HepG2 (cell line): ENCODE measurements around the gene THSD4. TPM values are rescaled to one million over a fixed set of nuclear protein-coding genes. Genes with fewer than 3 reads are reported as not detected.
A peak's percentile ranks its signal among the peaks of the same experiment; 100 is the strongest.

Source experiments
- ATAC-seq: fragments of 200-7000 bp; cut with Tn5 transposase; 3 replicates; pipeline ENCODE4 v1.9.1; 2020; ENCODE audit warnings: mild to moderate bottlenecking, moderate library complexity
- BruUV-seq: library from RNA; stranded (reverse); fragments of 400-500 nt; replicated peaks from 2 replicates; lab custom pipeline; 2021; lab: Mats Ljungman, UMichigan
- CTCF ChIA-PET: fragments of 300-600 bp; formaldehyde crosslinking; extraction: SDS; loops from one replicate; lab custom pipeline; 2021; ENCODE audit warnings: low total read pairs, inconsistent platforms, low intra/inter-chr PET ratio; lab: Yijun Ruan, JAX
- POLR2A ChIA-PET: fragments of 350-600 bp; sonication (Branson Sonifier 250); formaldehyde crosslinking; loops from one replicate; lab custom pipeline; 2020; ENCODE audit warnings: antibody characterized with exemption, inconsistent platforms; lab: Yijun Ruan, JAX
- DNase-seq: peaks from one replicate; pipeline ENCODE4 v3.0.0-alpha.2; 2015; ENCODE audit warnings: low spot score
- FAIRE-seq: peaks from 3 replicates; lab custom pipeline; 2011; peaks lifted over from hg19 to GRCh38; lab: Jason Lieb, UNC
- H2AFZ ChIP-seq: one replicate; pipeline ENCODE4 v1.6.1; 2011; ENCODE audit warnings: low read length, inconsistent platforms
- H3K27ac ChIP-seq: fragments of 300-600 bp; 3 replicates; pipeline ENCODE4 v1.8.0; 2011; ENCODE audit warnings: mixed run types, mild to moderate bottlenecking, mixed read lengths, low read length, inconsistent platforms; ENCODE audit not compliant: insufficient read depth; ENCODE audit errors: extremely low read length
- H3K27me3 ChIP-seq, 2 experiments: fragments of 200-600 bp in 1 of 2; 2 replicates in 1 of 2; 3 replicates in 1 of 2; pipeline versions ENCODE4 v1.6.0 to v1.8.0; 2011; ENCODE audit warnings: low read length in 2 of 2, mild to moderate bottlenecking in 2 of 2, moderate library complexity in 2 of 2, inconsistent platforms in 1 of 2; ENCODE audit not compliant: insufficient read depth in 2 of 2, control insufficient read depth in 1 of 2
- H3K36me3 ChIP-seq, 2 experiments: fragments of 200-600 bp in 1 of 2; replicated peaks in 1 of 2; 2 replicates in 1 of 2; 3 replicates in 1 of 2; pipeline versions ENCODE4 v1.5.1 to v1.8.0; 2011; ENCODE audit warnings: low read length in 2 of 2, inconsistent platforms in 1 of 2; ENCODE audit not compliant: insufficient read depth in 2 of 2, control insufficient read depth in 1 of 2
- H3K4me1 ChIP-seq: 2 replicates; pipeline ENCODE4 v1.5.1; 2012; ENCODE audit warnings: low read length, inconsistent platforms; ENCODE audit not compliant: insufficient read depth
- H3K4me2 ChIP-seq: 2 replicates; pipeline ENCODE4 v1.6.0; 2011; ENCODE audit warnings: low read depth, low read length, inconsistent platforms
- H3K4me3 ChIP-seq, 3 experiments: fragments of 200-600 bp in 1 of 3; sonication (generic), shearing (Covaris generic) in 1 of 3; replicated peaks in 1 of 3; 2 replicates each; pipeline ENCODE4 v1.5.1; 2011 to 2016; ENCODE audit warnings: low read length in 3 of 3, inconsistent platforms in 2 of 3, low read depth in 2 of 3, mild to moderate bottlenecking in 2 of 3, control low read depth in 1 of 3, mixed read lengths in 1 of 3; ENCODE audit not compliant: insufficient read depth in 1 of 3
- H3K79me2 ChIP-seq: one replicate; pipeline ENCODE4 v1.6.1; 2011; ENCODE audit warnings: low read length, inconsistent platforms; ENCODE audit not compliant: insufficient read depth
- H3K9ac ChIP-seq: 2 replicates; pipeline ENCODE4 v1.6.0; 2011; ENCODE audit warnings: mild to moderate bottlenecking, low read depth, low read length, inconsistent platforms; ENCODE audit not compliant: insufficient read depth
- H3K9me3 ChIP-seq: 2 replicates; pipeline ENCODE4 v1.5.1; 2012; ENCODE audit warnings: mild to moderate bottlenecking, low read length
- H4K20me1 ChIP-seq: 2 replicates; pipeline ENCODE4 v1.6.0; 2011; ENCODE audit warnings: inconsistent platforms, mild to moderate bottlenecking, low read length, moderate library complexity; ENCODE audit not compliant: insufficient read depth
- RBM39 ChIP-seq: fragments of 200-400 bp; formaldehyde crosslinking; IDR thresholded peaks from one replicate; pipeline ENCODE4 v1.6.1; 2018; ENCODE audit warnings: antibody characterized with exemption, mild to moderate bottlenecking, low read depth, low read length; ENCODE audit not compliant: poor library complexity, severe bottlenecking
- THAP11 ChIP-seq: IDR thresholded peaks from 2 replicates; pipeline ENCODE4 v1.6.1; 2016; ENCODE audit warnings: missing biosample characterization, missing genetic modification reagents
- XRCC5 ChIP-seq: fragments of 200-400 bp; formaldehyde crosslinking; optimal IDR thresholded peaks from 2 replicates; pipeline ENCODE3; 2017; ENCODE audit warnings: mild to moderate bottlenecking, low read length
- WGBS: methylation state at CpG from one replicate; pipeline ENCODE4 v1.1.6; 2017; ENCODE audit warnings: low lambda C conversion rate; 5-methylcytosine and 5-hydroxymethylcytosine counted together
- in situ Hi-C: cut with HindIII; loops from 2 replicates; pipeline ENCODE4 v1.10.0; 2017; ENCODE audit warnings: low pct_unique_long_range_greater_than_20kb; ENCODE audit not compliant: extremely low pct_ligation_motif_present
- intact Hi-C: fragments of 100-400 bp; cut with micrococcal nuclease; formaldehyde crosslinking; loops from one replicate; pipeline ENCODE4 v1.10.0; 2022; ENCODE audit not compliant: unreplicated experiment
- polyA plus RNA-seq, 8 experiments: library from polyadenylated mRNA; depleted of rRNA in 3 of 8; stranded (reverse) in 7 of 8; unstranded in 1 of 8; fragments of >200 nt; fragmentation: Illumina TruSeq in 4 of 8; extraction: Trizol in 4 of 8; gene quantifications; 2 replicates each; pipeline versions ENCODE4 v1.2.1 to v1.2.3, GENCODE V29; 2011 to 2016; ENCODE audit warnings: low read depth in 4 of 8, missing spikeins in 1 of 8, mixed read lengths in 1 of 8; ENCODE audit not compliant: insufficient read depth in 1 of 8
- total RNA-seq, 5 experiments: library from RNA; depleted of rRNA; stranded (reverse); fragments of >200 nt; fragmentation: Illumina TruSeq; extraction: Trizol; gene quantifications; 2 replicates each; pipeline ENCODE4 v1.2.3, GENCODE V29; 2016; ENCODE audit warnings: low read depth in 1 of 5
- TF ChIP-seq, protein P1 (sequence below): sonication (generic); formaldehyde crosslinking; IDR thresholded peaks from 2 replicates; pipeline ENCODE4 v1.5.0; 2020; ENCODE audit warnings: mild to moderate bottlenecking, missing genetic modification reagents, moderate library complexity
- TF ChIP-seq, protein P2 (sequence below): sonication (generic); formaldehyde crosslinking; IDR thresholded peaks from 2 replicates; pipeline ENCODE4; 2020; ENCODE audit warnings: missing genetic modification reagents, mild to moderate bottlenecking, borderline replicate concordance
- TF ChIP-seq, protein P3 (sequence below): IDR thresholded peaks from 2 replicates; pipeline ENCODE4 v1.6.1; 2016; ENCODE audit warnings: missing biosample characterization, missing genetic modification reagents, low read depth

The THSD4 gene
- total and polyA plus RNA-seq, 2 of the 13 experiments (the other 11 are each of a cell fraction or from before 2014, with no cell fraction given) = 0.07 to 0.21 TPM

DNA sequence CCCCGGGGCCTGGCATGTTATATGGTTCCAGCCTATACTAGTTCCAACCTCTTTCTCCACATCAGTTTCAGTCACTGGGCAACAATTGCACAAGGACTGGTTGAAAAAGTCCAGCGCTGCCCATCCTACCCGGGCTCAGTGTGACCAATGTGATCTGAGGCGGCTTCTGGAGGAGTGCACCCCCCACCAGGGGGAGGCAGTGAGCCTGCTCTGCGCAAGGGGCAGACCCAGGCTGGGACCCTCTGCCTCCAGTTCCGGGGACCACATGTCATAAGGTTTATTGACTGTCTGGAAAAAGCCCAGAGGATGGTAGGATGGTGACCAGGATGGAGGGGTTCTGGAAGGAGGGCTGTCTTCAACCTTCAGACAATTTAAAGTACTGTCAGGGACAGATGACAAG lies 669.4 kb downstream of the THSD4 start:
- no peak for TF ChIP-seq THAP11 (CRISPR knock-in tag)
- peak; percentile 21 for TF ChIP-seq XRCC5
- TF ChIP-seq, protein P1, sequence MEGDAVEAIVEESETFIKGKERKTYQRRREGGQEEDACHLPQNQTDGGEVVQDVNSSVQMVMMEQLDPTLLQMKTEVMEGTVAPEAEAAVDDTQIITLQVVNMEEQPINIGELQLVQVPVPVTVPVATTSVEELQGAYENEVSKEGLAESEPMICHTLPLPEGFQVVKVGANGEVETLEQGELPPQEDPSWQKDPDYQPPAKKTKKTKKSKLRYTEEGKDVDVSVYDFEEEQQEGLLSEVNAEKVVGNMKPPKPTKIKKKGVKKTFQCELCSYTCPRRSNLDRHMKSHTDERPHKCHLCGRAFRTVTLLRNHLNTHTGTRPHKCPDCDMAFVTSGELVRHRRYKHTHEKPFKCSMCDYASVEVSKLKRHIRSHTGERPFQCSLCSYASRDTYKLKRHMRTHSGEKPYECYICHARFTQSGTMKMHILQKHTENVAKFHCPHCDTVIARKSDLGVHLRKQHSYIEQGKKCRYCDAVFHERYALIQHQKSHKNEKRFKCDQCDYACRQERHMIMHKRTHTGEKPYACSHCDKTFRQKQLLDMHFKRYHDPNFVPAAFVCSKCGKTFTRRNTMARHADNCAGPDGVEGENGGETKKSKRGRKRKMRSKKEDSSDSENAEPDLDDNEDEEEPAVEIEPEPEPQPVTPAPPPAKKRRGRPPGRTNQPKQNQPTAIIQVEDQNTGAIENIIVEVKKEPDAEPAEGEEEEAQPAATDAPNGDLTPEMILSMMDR = peak; percentile 69
- no peaks in the 10 kb centered on the region for H3K9me3 ChIP-seq
- no peaks in the 10 kb centered on the region for H3K79me2 ChIP-seq
- no peak overlapping the region for H3K27ac ChIP-seq
- no peak overlapping the region for H3K4me2 ChIP-seq
- H3K36me3 ChIP-seq = no peaks in the 10 kb centered on the region
- H3K4me1 ChIP-seq = peaks cover 10% of the 10 kb centered on the region; the same call in 1 of the 2 replicates
- POLR2A ChIA-PET = no interaction called here
- no peak overlapping the region for H2AFZ ChIP-seq
- in situ Hi-C loops (no loop called here), intact Hi-C loops (no loop called here)
- no peak overlapping the region for H3K4me3 ChIP-seq
- no peaks in the 10 kb centered on the region for H4K20me1 ChIP-seq
- no peak overlapping the region for H3K9ac ChIP-seq
- CTCF ChIA-PET = interaction anchor here (1.8 kb wide), 1 partner anchor 371 kb away, joined by 4 read pairs; no protein-coding TSS in a partner anchor
- WGBS = 18% methylated on average over 5 of the region's 6 CpGs
- FAIRE-seq (no peak), DNase-seq (no peak), ATAC-seq (peak; percentile 80)
- peaks cover 3 to 22% of the 10 kb centered on the region in 2 experiments; a peak in 3 of 5 replicates for H3K27me3 ChIP-seq
- no TSS peak for BruUV-seq

DNA sequence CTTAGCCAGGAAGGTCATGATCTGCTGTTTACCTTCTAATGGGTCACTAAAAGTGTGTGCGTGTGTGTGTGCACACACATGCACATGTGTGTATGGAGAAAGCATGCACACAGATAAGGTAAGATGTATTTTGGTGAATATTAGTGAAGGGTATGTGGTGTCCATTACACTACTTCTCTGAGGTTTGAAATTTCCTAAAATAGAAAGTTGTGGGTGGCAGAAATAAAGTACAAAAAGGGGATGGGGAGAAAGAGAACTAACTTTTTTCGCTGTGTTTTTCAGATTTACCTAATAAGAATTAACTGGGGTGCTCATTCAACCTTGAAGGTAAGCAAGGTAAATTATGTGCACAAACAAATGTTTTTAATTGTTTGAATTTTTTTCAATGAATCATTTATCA lies 670.7 kb downstream of the THSD4 start:
- Histone ChIP-seq H3K27ac (no peak overlapping the region), H3K9me3 (no peaks in the 10 kb centered on the region), H2AFZ (no peak overlapping the region), H3K36me3 (no peaks in the 10 kb centered on the region), H3K79me2 (no peaks in the 10 kb centered on the region), H4K20me1 (no peaks in the 10 kb centered on the region), H3K27me3 (peaks cover 3 to 29% of the 10 kb centered on the region in 2 experiments; a peak in 4 of 5 replicates), H3K4me2 (no peak overlapping the region), H3K9ac (no peak overlapping the region), H3K4me1 (peaks cover 11% of the 10 kb centered on the region; the same call in 1 of the 2 replicates), H3K4me3 (no peak overlapping the region)
- no peak for FAIRE-seq
- in situ Hi-C loops = no loop called here
- ChIA-PET CTCF (no interaction called here), POLR2A (no interaction called here)
- no TSS peak for BruUV-seq
- ATAC-seq = no peak
- WGBS = 20% methylated on average over 2 of the region's 2 CpGs
- DNase-seq = no peak
- intact Hi-C loops = no loop called here
- TF ChIP-seq, protein P2, sequence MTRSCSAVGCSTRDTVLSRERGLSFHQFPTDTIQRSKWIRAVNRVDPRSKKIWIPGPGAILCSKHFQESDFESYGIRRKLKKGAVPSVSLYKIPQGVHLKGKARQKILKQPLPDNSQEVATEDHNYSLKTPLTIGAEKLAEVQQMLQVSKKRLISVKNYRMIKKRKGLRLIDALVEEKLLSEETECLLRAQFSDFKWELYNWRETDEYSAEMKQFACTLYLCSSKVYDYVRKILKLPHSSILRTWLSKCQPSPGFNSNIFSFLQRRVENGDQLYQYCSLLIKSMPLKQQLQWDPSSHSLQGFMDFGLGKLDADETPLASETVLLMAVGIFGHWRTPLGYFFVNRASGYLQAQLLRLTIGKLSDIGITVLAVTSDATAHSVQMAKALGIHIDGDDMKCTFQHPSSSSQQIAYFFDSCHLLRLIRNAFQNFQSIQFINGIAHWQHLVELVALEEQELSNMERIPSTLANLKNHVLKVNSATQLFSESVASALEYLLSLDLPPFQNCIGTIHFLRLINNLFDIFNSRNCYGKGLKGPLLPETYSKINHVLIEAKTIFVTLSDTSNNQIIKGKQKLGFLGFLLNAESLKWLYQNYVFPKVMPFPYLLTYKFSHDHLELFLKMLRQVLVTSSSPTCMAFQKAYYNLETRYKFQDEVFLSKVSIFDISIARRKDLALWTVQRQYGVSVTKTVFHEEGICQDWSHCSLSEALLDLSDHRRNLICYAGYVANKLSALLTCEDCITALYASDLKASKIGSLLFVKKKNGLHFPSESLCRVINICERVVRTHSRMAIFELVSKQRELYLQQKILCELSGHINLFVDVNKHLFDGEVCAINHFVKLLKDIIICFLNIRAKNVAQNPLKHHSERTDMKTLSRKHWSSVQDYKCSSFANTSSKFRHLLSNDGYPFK (CRISPR knock-in tag) = no peak
- TF ChIP-seq, protein P3, sequence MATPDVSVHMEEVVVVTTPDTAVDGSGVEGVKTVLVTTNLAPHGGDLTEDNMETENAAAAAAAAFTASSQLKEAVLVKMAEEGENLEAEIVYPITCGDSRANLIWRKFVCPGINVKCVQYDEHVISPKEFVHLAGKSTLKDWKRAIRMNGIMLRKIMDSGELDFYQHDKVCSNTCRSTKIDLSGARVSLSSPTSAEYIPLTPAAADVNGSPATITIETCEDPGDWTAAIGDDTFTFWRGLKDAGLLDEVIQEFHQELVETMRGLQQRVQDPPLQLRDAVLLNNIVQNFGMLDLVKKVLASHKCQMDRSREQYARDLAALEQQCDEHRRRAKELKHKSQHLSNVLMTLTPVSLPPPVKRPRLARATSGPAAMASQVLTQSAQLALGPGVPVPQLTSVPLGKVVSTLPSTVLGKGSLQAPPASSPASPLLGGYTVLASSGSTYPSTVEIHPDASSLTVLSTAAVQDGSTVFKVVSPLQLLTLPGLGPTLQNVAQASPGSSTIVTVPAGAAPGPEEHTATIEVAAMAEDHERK (CRISPR knock-in tag) = no peak
- TF ChIP-seq RBM39 = no peak
